ENCODE data around the gene SLC22A2.

DNA sequence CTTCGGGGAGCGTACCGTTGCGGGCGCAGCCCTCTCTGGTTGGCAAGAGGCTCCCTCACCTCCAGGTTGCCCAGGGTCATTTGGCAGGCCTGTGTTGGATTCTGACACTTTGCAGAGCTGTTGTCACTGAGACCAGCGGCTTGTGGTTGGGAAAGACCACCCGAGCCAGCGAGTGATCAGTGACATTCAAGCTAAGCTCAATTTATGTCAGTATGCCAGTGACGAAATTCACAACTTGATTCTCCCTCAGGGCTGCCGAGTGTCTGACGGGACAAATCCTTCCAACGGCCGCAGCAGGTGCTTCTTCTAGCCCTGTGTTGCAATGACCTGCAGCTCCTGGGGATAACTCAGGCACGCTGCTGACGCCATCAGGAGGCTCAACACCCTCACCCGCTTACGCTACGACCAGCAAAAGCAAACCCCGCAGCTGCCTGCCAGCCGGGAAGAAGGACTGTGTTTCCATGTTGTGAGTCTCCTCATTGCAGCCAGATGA, 16.9 kb upstream of the SLC22A2 start:
- no peak for TF ChIP-seq CTCF (optimal IDR thresholded peaks at IDR 0.05 in 1 of 3, IDR thresholded peaks at IDR 0.05 in 1 of 3, conservative IDR thresholded peaks at IDR 0.05 in 1 of 3; ENCODE audit: extremely low read depth in 1 of 3, insufficient read depth in 2 of 3, low read length in 3 of 3)
- TF ChIP-seq EZH2 (IDR thresholded peaks at IDR 0.05; ENCODE audit: low read length) = no peak

All from keratinocyte (primary cell).